Stimulated activated naive CD8-positive, alpha-beta T cell treated with anti-CD3 and anti-CD28 coated beads, Interleukin-15, amount 100 ng/mL, for 72 hours (primary cell): Measurements from ENCODE around the gene CACNA1F.
A peak's percentile ranks its signal among the peaks of the same experiment; 100 is the strongest.

Source experiments
- ATAC-seq: fragments of 150-1000 bp; cut with Tn5 transposase; 2 replicates; pipeline ENCODE4 v1.10.0; 2021; ENCODE audit warnings: mild to moderate bottlenecking, moderate library complexity
- DNase-seq, 2 donors: peaks; one replicate each; pipeline ENCODE4 v3.0.0; 2021 to 2022
- H3K27ac Mint-ChIP-seq, 2 donors: one replicate each; pipeline ENCODE4 v1.8.0; 2022; ENCODE audit warnings: mild to moderate bottlenecking in 2 of 2, mixed read lengths in 2 of 2, moderate library complexity in 2 of 2
- H3K27me3 Mint-ChIP-seq: one replicate; pipeline ENCODE4 v1.8.0; 2022; ENCODE audit warnings: mixed read lengths
- H3K4me1 Mint-ChIP-seq: one replicate; pipeline ENCODE4 v1.8.0; 2022; ENCODE audit warnings: mild to moderate bottlenecking, mixed read lengths
- H3K4me3 Mint-ChIP-seq, 2 donors: one replicate each; pipeline ENCODE4 v1.8.0; 2022; ENCODE audit warnings: mild to moderate bottlenecking in 2 of 2, mixed read lengths in 2 of 2, moderate library complexity in 1 of 2
- H3K9me3 Mint-ChIP-seq, 2 donors: one replicate each; pipeline ENCODE4 v1.8.0; 2022; ENCODE audit warnings: mixed read lengths in 2 of 2

The CACNA1F gene

GRCh38 chrX:49247916-49248811 is 15.0 kb upstream of the CACNA1F start:
- Mint-ChIP-seq H3K27ac (peak overlapping the region in 1 of 2 donors; percentile 24), H3K4me1 (peaks cover 23% of the 10 kb centered on the region), H3K9me3 (no peaks in the 10 kb centered on the region), H3K27me3 (no peaks in the 10 kb centered on the region), H3K4me3 (no peak overlapping the region)
- no peak for DNase-seq
- peak; percentile 23 for ATAC-seq

- ATAC-seq, result peak; percentile 21
- H3K27me3 Mint-ChIP-seq, result no peaks in the 10 kb centered on the region
These were observed 14.2 kb upstream of the CACNA1F start for GRCh38 chrX:49247346-49247745.

GRCh38 chrX:49246541-49246940 is 13.4 kb upstream of the CACNA1F start:
- ATAC-seq (peak; percentile 14), DNase-seq (no peak)
- H3K4me1 Mint-ChIP-seq, result peaks cover 22% of the 10 kb centered on the region
- H3K4me3 Mint-ChIP-seq, result no peak overlapping the region
- no peaks in the 10 kb centered on the region for H3K27me3 Mint-ChIP-seq
- H3K9me3 Mint-ChIP-seq, result no peaks in the 10 kb centered on the region
- H3K27ac Mint-ChIP-seq, result peak overlapping the region in 1 of 2 donors; percentile 72

More at GRCh38 chrX:49247346-49247745, 14.2 kb upstream of the CACNA1F start:
- H3K4me3 Mint-ChIP-seq, result no peak overlapping the region
- peaks cover 29% of the 10 kb centered on the region for H3K4me1 Mint-ChIP-seq
- H3K27ac Mint-ChIP-seq, result peak overlapping the region in 1 of 2 donors; percentile 95
- DNase-seq, result no peak
- no peaks in the 10 kb centered on the region for H3K9me3 Mint-ChIP-seq

GRCh38 chrX:49244207-49244606 is 11.1 kb upstream of the CACNA1F start:
- Mint-ChIP-seq H3K27me3 (no peaks in the 10 kb centered on the region), H3K27ac (no peak overlapping the region), H3K4me1 (peaks cover 13% of the 10 kb centered on the region), H3K9me3 (no peaks in the 10 kb centered on the region), H3K4me3 (no peak overlapping the region)
- ATAC-seq (no peak), DNase-seq (no peak)

GRCh38 chrX:49243166-49243565 is 10.0 kb upstream of the CACNA1F start:
- Mint-ChIP-seq H3K27me3 (no peaks in the 10 kb centered on the region), H3K4me3 (no peak overlapping the region), H3K9me3 (no peaks in the 10 kb centered on the region), H3K27ac (no peak overlapping the region), H3K4me1 (peaks cover 13% of the 10 kb centered on the region)
- ATAC-seq (no peak), DNase-seq (no peak)

- no peaks in the 10 kb centered on the region for H3K27me3 Mint-ChIP-seq
- no peak overlapping the region for H3K4me3 Mint-ChIP-seq
- H3K27ac Mint-ChIP-seq, result peak overlapping the region; percentile 27 to 95
- H3K4me1 Mint-ChIP-seq, result peaks cover 13% of the 10 kb centered on the region
- ATAC-seq (no peak), DNase-seq (no peak)
- no peaks in the 10 kb centered on the region for H3K9me3 Mint-ChIP-seq
These were observed 9.5 kb upstream of the CACNA1F start for GRCh38 chrX:49242545-49243066.

- no peak for ATAC-seq
- no peaks in the 10 kb centered on the region for H3K9me3 Mint-ChIP-seq
- no peak overlapping the region for H3K4me3 Mint-ChIP-seq
- H3K27me3 Mint-ChIP-seq, result no peaks in the 10 kb centered on the region
- no peak overlapping the region for H3K27ac Mint-ChIP-seq
- peaks cover 37% of the 10 kb centered on the region for H3K4me1 Mint-ChIP-seq
- DNase-seq, result no peak
These were observed 5.6 kb upstream of the CACNA1F start for GRCh38 chrX:49238735-49239134.

GRCh38 chrX:49237060-49237459 is 3.9 kb upstream of the CACNA1F start:
- Mint-ChIP-seq H3K4me1 (peaks cover 31% of the 10 kb centered on the region), H3K9me3 (no peaks in the 10 kb centered on the region), H3K4me3 (peak overlapping the region; percentile 93 to 96), H3K27me3 (no peaks in the 10 kb centered on the region), H3K27ac (peak overlapping the region in 1 of 2 donors; percentile 88)
- DNase-seq (no peak), ATAC-seq (peak; percentile 20)

- no peak overlapping the region for H3K27ac Mint-ChIP-seq
- peak overlapping the region in 1 of 2 donors; percentile 37 for H3K4me3 Mint-ChIP-seq
- no peak for ATAC-seq
- no peak for DNase-seq
- no peaks in the 10 kb centered on the region for H3K27me3 Mint-ChIP-seq
- H3K4me1 Mint-ChIP-seq, result peaks cover 41% of the 10 kb centered on the region
- no peaks in the 10 kb centered on the region for H3K9me3 Mint-ChIP-seq
These were observed 881 bp upstream of the CACNA1F start for GRCh38 chrX:49233887-49234555.

- H3K9me3 Mint-ChIP-seq, result no peaks in the 10 kb centered on the region
- no peak overlapping the region for H3K27ac Mint-ChIP-seq
- H3K4me3 Mint-ChIP-seq, result no peak overlapping the region
- DNase-seq (no peak), ATAC-seq (no peak)
- peaks cover 41% of the 10 kb centered on the region for H3K4me1 Mint-ChIP-seq
- H3K27me3 Mint-ChIP-seq, result no peaks in the 10 kb centered on the region
These were observed 615 bp downstream of the CACNA1F start for GRCh38 chrX:49232525-49232924.

- ATAC-seq, result no peak
- Mint-ChIP-seq H3K4me1 (peaks cover 30% of the 10 kb centered on the region), H3K9me3 (no peaks in the 10 kb centered on the region), H3K4me3 (peak overlapping the region; percentile 80 to 81), H3K27me3 (no peaks in the 10 kb centered on the region), H3K27ac (peak overlapping the region in 1 of 2 donors; percentile 95)
- no peak for DNase-seq
These were observed 1.7 kb downstream of the CACNA1F start for GRCh38 chrX:49231333-49232000.

- H3K4me3 Mint-ChIP-seq, result peak overlapping the region; percentile 80 to 81
- no peaks in the 10 kb centered on the region for H3K9me3 Mint-ChIP-seq
- H3K27me3 Mint-ChIP-seq, result no peaks in the 10 kb centered on the region
- DNase-seq (peak; percentile 51 to 68), ATAC-seq (peak; percentile 89)
- peaks cover 25% of the 10 kb centered on the region for H3K4me1 Mint-ChIP-seq
- H3K27ac Mint-ChIP-seq, result peak overlapping the region; percentile 95 to 98
These were observed 2.5 kb downstream of the CACNA1F start for GRCh38 chrX:49230500-49231232.

GRCh38 chrX:49228185-49228584 is 5.0 kb downstream of the CACNA1F start:
- Mint-ChIP-seq H3K4me1 (peaks cover 17% of the 10 kb centered on the region), H3K27me3 (no peaks in the 10 kb centered on the region), H3K27ac (no peak overlapping the region), H3K9me3 (no peaks in the 10 kb centered on the region), H3K4me3 (no peak overlapping the region)
- ATAC-seq (no peak), DNase-seq (no peak)

GRCh38 chrX:49227726-49228125 is 5.4 kb downstream of the CACNA1F start:
- Mint-ChIP-seq H3K4me1 (peaks cover 17% of the 10 kb centered on the region), H3K27ac (no peak overlapping the region), H3K27me3 (no peaks in the 10 kb centered on the region), H3K4me3 (no peak overlapping the region), H3K9me3 (no peaks in the 10 kb centered on the region)
- no peak for ATAC-seq
- no peak for DNase-seq

GRCh38 chrX:49226946-49227345 is 6.2 kb downstream of the CACNA1F start:
- no peaks in the 10 kb centered on the region for H3K9me3 Mint-ChIP-seq
- no peak for ATAC-seq
- H3K4me1 Mint-ChIP-seq, result peaks cover 15% of the 10 kb centered on the region
- no peak overlapping the region for H3K27ac Mint-ChIP-seq
- DNase-seq, result no peak
- no peaks in the 10 kb centered on the region for H3K27me3 Mint-ChIP-seq
- no peak overlapping the region for H3K4me3 Mint-ChIP-seq
